ENCODE measurements around the gene CEP170B.
A peak's percentile ranks its signal among the peaks of the same experiment; 100 is the strongest.

CEP170B gene

DNA sequence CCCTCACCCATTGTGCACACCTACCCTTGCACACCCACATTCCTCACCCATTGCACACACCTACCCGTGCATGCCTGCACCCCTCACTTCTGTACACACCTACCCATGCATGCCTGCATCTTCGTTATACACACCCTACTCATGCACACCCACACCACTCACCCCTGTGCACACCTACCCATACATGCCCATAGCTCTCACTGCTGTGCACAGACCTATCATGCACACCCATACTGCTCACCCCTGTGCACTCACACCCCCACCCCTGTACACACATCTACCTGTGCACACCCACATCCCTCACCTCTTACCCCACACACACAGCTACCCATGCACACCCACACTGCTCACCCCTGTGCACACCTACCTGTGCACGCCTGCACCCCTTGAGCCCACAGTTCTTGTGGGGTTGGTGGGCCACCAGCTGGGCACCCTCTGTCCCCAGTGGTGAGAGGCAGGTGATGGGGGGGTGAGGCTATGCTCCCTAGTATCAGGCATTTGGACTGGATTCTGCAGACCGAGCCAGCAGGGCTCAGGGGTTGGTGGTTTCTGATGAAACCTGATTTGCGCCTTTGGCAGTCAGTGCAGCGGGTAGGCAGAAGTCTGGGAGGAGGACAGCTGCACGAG is 15.6 kb downstream of the CEP170B start:
- ATAC-seq, result no peak
- TF ChIP-seq, protein P1, sequence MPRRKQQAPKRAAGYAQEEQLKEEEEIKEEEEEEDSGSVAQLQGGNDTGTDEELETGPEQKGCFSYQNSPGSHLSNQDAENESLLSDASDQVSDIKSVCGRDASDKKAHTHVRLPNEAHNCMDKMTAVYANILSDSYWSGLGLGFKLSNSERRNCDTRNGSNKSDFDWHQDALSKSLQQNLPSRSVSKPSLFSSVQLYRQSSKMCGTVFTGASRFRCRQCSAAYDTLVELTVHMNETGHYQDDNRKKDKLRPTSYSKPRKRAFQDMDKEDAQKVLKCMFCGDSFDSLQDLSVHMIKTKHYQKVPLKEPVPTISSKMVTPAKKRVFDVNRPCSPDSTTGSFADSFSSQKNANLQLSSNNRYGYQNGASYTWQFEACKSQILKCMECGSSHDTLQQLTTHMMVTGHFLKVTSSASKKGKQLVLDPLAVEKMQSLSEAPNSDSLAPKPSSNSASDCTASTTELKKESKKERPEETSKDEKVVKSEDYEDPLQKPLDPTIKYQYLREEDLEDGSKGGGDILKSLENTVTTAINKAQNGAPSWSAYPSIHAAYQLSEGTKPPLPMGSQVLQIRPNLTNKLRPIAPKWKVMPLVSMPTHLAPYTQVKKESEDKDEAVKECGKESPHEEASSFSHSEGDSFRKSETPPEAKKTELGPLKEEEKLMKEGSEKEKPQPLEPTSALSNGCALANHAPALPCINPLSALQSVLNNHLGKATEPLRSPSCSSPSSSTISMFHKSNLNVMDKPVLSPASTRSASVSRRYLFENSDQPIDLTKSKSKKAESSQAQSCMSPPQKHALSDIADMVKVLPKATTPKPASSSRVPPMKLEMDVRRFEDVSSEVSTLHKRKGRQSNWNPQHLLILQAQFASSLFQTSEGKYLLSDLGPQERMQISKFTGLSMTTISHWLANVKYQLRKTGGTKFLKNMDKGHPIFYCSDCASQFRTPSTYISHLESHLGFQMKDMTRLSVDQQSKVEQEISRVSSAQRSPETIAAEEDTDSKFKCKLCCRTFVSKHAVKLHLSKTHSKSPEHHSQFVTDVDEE (CRISPR knock-in tag; IDR thresholded peaks at IDR 0.05), result no peak
- TF ChIP-seq GLIS3 (CRISPR knock-in tag; IDR thresholded peaks at IDR 0.05) (no peak), SNAI2 (CRISPR knock-in tag; IDR thresholded peaks at IDR 0.05) (no peak), ZFP3 (CRISPR knock-in tag; IDR thresholded peaks at IDR 0.05) (no peak), ZC3H10 (CRISPR knock-in tag; IDR thresholded peaks at IDR 0.05) (no peak), ISL1 (CRISPR knock-in tag; IDR thresholded peaks at IDR 0.05) (no peak), ZFP30 (CRISPR knock-in tag; IDR thresholded peaks at IDR 0.05) (no peak), ZNF8 (CRISPR knock-in tag; IDR thresholded peaks at IDR 0.05) (no peak), OSR1 (CRISPR knock-in tag; IDR thresholded peaks at IDR 0.05) (no peak), ARNTL (CRISPR knock-in tag; IDR thresholded peaks at IDR 0.05; ENCODE audit: borderline replicate concordance, low read depth) (no peak), TCF4 (CRISPR knock-in tag; IDR thresholded peaks at IDR 0.05; ENCODE audit: borderline replicate concordance) (no peak), BACH2 (CRISPR knock-in tag; IDR thresholded peaks at IDR 0.05; ENCODE audit: borderline replicate concordance) (no peak), PPARA (CRISPR knock-in tag; IDR thresholded peaks at IDR 0.05; ENCODE audit: borderline replicate concordance) (no peak), RARB (CRISPR knock-in tag; IDR thresholded peaks at IDR 0.05) (no peak)
- TF ChIP-seq, protein P2, sequence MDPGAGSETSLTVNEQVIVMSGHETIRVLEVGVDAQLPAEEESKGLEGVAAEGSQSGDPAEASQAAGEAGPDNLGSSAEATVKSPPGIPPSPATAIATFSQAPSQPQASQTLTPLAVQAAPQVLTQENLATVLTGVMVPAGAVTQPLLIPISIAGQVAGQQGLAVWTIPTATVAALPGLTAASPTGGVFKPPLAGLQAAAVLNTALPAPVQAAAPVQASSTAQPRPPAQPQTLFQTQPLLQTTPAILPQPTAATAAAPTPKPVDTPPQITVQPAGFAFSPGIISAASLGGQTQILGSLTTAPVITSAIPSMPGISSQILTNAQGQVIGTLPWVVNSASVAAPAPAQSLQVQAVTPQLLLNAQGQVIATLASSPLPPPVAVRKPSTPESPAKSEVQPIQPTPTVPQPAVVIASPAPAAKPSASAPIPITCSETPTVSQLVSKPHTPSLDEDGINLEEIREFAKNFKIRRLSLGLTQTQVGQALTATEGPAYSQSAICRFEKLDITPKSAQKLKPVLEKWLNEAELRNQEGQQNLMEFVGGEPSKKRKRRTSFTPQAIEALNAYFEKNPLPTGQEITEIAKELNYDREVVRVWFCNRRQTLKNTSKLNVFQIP (CRISPR knock-in tag; IDR thresholded peaks at IDR 0.05; ENCODE audit: borderline replicate concordance, low read depth), result no peak

DNA sequence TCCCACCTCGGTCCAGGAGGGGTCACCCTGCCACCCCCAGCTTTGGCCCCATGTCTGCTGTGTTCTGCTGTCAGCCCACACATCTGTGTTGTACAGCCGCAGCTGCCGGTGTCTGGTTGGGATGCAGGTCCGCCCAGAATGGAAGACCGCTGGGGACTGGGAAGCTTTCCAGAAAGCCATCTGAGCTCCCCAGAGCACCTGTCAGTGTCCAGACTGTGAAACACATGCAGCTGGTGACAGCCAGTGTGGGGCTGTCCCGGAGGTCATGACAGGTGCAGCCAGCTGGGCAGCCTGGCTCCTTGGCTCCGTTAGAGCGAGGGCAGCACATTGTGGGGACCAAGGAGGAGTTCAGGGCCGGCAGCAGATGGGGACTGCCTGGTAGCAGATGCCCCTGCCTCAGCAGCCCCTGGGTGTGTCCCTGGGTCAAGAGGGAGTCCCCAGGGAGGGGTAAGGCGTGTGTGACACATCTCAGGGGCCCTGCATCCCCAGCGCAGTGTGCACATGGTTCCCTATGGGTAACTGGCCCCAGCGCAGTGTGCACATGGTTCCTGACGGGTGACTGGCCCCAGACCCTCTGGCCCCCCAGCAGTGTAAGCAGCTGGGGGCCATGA is 16.4 kb downstream of the CEP170B start:
- ATAC-seq, result no peak; the same call in 2 of the 3 replicates
- TF ChIP-seq SNAI2 (CRISPR knock-in tag; IDR thresholded peaks at IDR 0.05) (peak; percentile 40; the same call in 1 of the 2 replicates), ZFP30 (CRISPR knock-in tag; IDR thresholded peaks at IDR 0.05) (no peak), TOX (CRISPR knock-in tag; IDR thresholded peaks at IDR 0.05; ENCODE audit: borderline replicate concordance) (no peak), ZC3H10 (CRISPR knock-in tag; IDR thresholded peaks at IDR 0.05) (no peak)

DNA sequence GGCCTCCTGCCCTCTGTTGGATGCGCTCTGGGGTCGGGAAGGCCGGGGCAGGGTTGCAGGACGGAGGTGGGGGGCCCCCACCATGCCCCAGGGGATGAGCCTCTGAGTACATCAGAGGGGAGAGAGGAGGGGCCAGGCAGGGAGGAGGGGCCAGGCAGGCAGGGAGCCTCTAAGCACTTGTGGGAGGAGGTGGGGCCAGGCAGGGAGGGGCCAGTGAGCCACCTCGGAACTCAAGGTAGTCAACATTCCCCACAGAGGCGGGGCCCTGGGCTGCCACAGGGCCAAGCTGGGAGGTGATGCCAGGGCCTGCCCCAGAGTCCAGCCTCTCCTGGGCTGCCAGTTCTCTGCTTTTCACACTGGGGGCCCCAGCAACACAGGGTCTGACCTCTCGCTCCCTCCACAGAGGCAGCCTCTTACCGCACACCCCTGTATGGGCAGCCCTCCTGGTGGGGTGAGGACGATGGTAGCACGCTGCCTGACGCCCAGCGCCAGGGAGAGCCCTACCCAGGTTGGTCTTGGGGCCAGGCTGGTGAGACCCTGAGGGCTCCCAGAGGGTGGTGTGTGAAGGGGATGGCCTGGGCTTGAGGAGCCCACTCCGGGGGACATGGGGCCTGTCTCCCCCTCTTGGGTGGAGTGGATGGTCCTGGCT is 17.4 kb downstream of the CEP170B start:
- ATAC-seq, result peak; percentile 35; the same call in 2 of the 3 replicates
- TF ChIP-seq CSDC2 (CRISPR knock-in tag; IDR thresholded peaks at IDR 0.05) (no peak), GLIS3 (CRISPR knock-in tag; IDR thresholded peaks at IDR 0.05) (no peak), ZFP30 (CRISPR knock-in tag; IDR thresholded peaks at IDR 0.05) (no peak), TCF4 (CRISPR knock-in tag; IDR thresholded peaks at IDR 0.05; ENCODE audit: borderline replicate concordance) (no peak), ESRRG (CRISPR knock-in tag; IDR thresholded peaks at IDR 0.05) (no peak), SNAI2 (CRISPR knock-in tag; IDR thresholded peaks at IDR 0.05) (no peak)
- TF ChIP-seq, protein P1 (CRISPR knock-in tag; IDR thresholded peaks at IDR 0.05), result no peak

DNA sequence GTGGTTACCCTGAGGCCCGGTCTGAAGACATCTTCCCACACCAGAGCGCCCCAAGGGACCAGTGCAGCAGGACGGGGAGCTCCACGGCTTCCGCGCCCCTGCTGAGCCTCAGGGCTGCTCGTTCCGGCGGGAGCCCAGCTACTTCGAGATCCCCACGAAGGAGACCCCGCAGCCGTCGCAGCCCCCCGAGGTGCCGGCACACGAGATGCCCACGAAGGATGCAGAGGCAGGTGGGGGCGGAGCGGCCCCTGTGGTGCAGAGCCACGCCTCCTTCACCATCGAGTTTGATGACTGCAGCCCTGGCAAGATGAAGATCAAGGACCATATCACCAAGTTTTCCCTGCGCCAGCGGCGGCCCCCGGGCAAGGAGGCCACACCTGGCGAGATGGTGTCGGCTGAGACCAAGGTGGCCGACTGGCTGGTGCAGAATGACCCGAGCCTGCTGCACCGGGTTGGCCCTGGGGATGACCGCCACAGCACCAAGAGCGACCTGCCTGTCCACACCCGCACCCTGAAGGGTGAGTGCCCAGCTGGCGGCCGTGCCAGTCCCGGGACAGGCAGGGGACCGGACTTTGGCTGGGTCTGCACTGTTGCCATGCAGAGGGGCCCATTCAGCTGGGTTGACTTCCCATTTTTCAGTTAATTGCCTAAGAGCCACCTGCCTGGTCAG is 18.1 kb downstream of the CEP170B start:
- TF ChIP-seq ZFP30 (CRISPR knock-in tag; IDR thresholded peaks at IDR 0.05) (no peak), GLIS3 (CRISPR knock-in tag; IDR thresholded peaks at IDR 0.05) (no peak), ZNF8 (CRISPR knock-in tag; IDR thresholded peaks at IDR 0.05) (no peak), BACH2 (CRISPR knock-in tag; IDR thresholded peaks at IDR 0.05; ENCODE audit: borderline replicate concordance) (no peak), ZC3H10 (CRISPR knock-in tag; IDR thresholded peaks at IDR 0.05) (no peak), PPARA (CRISPR knock-in tag; IDR thresholded peaks at IDR 0.05; ENCODE audit: borderline replicate concordance) (no peak), SNAI2 (CRISPR knock-in tag; IDR thresholded peaks at IDR 0.05) (no peak)
- TF ChIP-seq, protein P2 (CRISPR knock-in tag; IDR thresholded peaks at IDR 0.05; ENCODE audit: borderline replicate concordance, low read depth), result no peak
- no peak for ATAC-seq

Measured in SK-N-SH treated with all-trans-retinoic acid at 6 μM for 48 hours (cell line).